ENCODE results near the gene SLC38A10.

The SLC38A10 gene

DNA sequence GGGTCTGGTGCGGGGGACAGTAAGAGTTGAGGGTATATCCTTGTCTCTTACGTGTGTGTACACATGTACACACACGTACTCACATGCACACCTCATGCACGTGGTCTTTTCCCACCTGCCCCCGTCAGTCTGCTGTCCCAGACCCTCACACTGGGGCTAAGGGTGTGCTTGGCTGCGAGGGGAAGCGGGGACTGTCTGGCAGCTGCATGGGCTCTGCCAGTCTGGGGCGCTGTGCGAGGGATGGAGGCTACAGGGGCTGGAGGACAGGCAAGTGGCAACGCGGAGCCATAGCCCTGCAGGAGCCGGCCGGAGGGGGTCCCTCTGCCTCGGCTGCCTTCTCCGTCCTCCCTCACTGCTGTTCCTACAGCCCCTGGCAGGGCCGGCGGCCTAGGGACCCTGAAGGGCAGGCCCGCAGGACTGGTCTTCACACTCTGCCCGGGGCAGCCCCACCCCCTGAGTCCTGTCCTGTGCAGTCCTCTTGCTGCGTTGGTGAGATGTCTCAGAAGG lies 20.8 kb upstream of the SLC38A10 start:
- TF ChIP-seq CTCF (IDR thresholded peaks at IDR 0.05; ENCODE audit: poor library complexity, severe bottlenecking) = no peak
- no peaks in the 10 kb centered on the region for H3K36me3 ChIP-seq (ENCODE audit: low read depth)
- H3K4me1 ChIP-seq (ENCODE audit: insufficient read depth, poor library complexity, severe bottlenecking) = no peaks in the 10 kb centered on the region
- DNase-seq (ENCODE audit: low spot score) = no peak
- no peak overlapping the region for H3K27ac ChIP-seq (ENCODE audit: poor library complexity, severe bottlenecking)
- no peak overlapping the region for H3K4me3 ChIP-seq (ENCODE audit: severe bottlenecking)
- H3K9me3 ChIP-seq (ENCODE audit: severe bottlenecking) = no peaks in the 10 kb centered on the region
- no peaks in the 10 kb centered on the region for H3K27me3 ChIP-seq (ENCODE audit: insufficient read depth, poor library complexity, severe bottlenecking)
- no peak for ATAC-seq (ENCODE audit: low read depth)

- no peaks in the 10 kb centered on the region for H3K36me3 ChIP-seq (ENCODE audit: low read depth)
- no peak overlapping the region for H3K27ac ChIP-seq (ENCODE audit: poor library complexity, severe bottlenecking)
- no peaks in the 10 kb centered on the region for H3K4me1 ChIP-seq (ENCODE audit: insufficient read depth, poor library complexity, severe bottlenecking)
- no peaks in the 10 kb centered on the region for H3K27me3 ChIP-seq (ENCODE audit: insufficient read depth, poor library complexity, severe bottlenecking)
- no peak for TF ChIP-seq CTCF (IDR thresholded peaks at IDR 0.05; ENCODE audit: poor library complexity, severe bottlenecking)
- no peak overlapping the region for H3K4me3 ChIP-seq (ENCODE audit: severe bottlenecking)
- H3K9me3 ChIP-seq (ENCODE audit: severe bottlenecking) = no peaks in the 10 kb centered on the region
- ATAC-seq (ENCODE audit: low read depth) (no peak), DNase-seq (ENCODE audit: low spot score) (no peak)
Measured at GRCh38 chr17:81315129-81315884, 20.2 kb upstream of the SLC38A10 start.

GRCh38 chr17:81314398-81315081 lies 19.4 kb upstream of the SLC38A10 start:
- no peak for ATAC-seq (ENCODE audit: low read depth)
- H3K27ac ChIP-seq (ENCODE audit: poor library complexity, severe bottlenecking) = no peak overlapping the region
- no peaks in the 10 kb centered on the region for H3K9me3 ChIP-seq (ENCODE audit: severe bottlenecking)
- no peaks in the 10 kb centered on the region for H3K27me3 ChIP-seq (ENCODE audit: insufficient read depth, poor library complexity, severe bottlenecking)
- no peak for TF ChIP-seq CTCF (IDR thresholded peaks at IDR 0.05; ENCODE audit: poor library complexity, severe bottlenecking)
- DNase-seq (ENCODE audit: low spot score) = no peak
- H3K4me3 ChIP-seq (ENCODE audit: severe bottlenecking) = no peak overlapping the region
- no peaks in the 10 kb centered on the region for H3K36me3 ChIP-seq (ENCODE audit: low read depth)
- H3K4me1 ChIP-seq (ENCODE audit: insufficient read depth, poor library complexity, severe bottlenecking) = peaks cover under 1% of the 10 kb centered on the region

DNA sequence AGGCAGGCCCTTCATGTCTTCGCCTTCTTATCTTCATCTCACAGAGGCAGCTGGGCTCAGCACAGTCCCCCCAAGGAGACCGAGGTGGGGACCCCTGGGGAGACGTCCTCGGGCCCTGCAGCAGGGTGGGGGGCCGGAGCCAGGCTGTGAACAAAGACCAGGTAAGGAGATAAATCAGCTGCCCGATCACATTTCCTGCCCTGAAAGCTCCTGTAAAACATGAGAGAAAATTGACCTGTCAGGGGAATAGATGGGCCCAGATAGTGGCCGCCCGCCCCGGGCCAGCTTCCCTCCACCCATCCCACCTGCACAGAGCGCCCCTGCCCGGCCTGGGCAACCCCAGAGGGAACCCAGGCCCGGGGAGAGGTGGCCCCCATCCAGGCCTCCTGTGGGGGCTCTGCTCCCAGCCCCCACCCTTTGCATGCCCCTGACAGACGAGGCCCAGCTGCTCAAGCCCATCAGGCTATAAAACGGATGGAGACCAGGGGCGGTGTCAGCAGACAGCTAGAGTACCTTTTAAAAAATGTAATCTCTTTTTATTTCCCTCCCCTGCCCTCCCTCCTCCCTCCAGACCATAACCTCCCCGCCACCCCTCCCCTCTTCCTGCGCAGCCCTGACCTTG lies 18.8 kb upstream of the SLC38A10 start:
- peaks cover 7% of the 10 kb centered on the region for H3K4me1 ChIP-seq (ENCODE audit: insufficient read depth, poor library complexity, severe bottlenecking)
- no peak overlapping the region for H3K4me3 ChIP-seq (ENCODE audit: severe bottlenecking)
- no peaks in the 10 kb centered on the region for H3K9me3 ChIP-seq (ENCODE audit: severe bottlenecking)
- DNase-seq (ENCODE audit: low spot score) (no peak), ATAC-seq (ENCODE audit: low read depth) (no peak)
- TF ChIP-seq CTCF (IDR thresholded peaks at IDR 0.05; ENCODE audit: poor library complexity, severe bottlenecking) = no peak
- H3K27me3 ChIP-seq (ENCODE audit: insufficient read depth, poor library complexity, severe bottlenecking) = no peaks in the 10 kb centered on the region
- no peaks in the 10 kb centered on the region for H3K36me3 ChIP-seq (ENCODE audit: low read depth)
- no peak overlapping the region for H3K27ac ChIP-seq (ENCODE audit: poor library complexity, severe bottlenecking)
